LoVo (cell line): ENCODE results near the gene MLXIP.
"Not testable (repeated sequence)": the region's sequence is repeated elsewhere in the genome, so short reads cannot be mapped to it uniquely, and the experiment has no call there.

Experiments used
- DNase-seq: peaks from one replicate; pipeline ENCODE4 v3.0.0-alpha.2; 2016; ENCODE audit warnings: low spot score

MLXIP gene

GRCh38 chr12:122096591-122097149 lies 18.1 kb downstream of the MLXIP start:
- no peak for DNase-seq

GRCh38 chr12:122097584-122097926 lies 19.0 kb downstream of the MLXIP start:
- DNase-seq, result no peak

- DNase-seq, result peak; percentile 67
Measured at GRCh38 chr12:122097927-122098756, 19.6 kb downstream of the MLXIP start.

GRCh38 chr12:122099280-122099749 lies 20.8 kb downstream of the MLXIP start:
- no peak for DNase-seq

DNA sequence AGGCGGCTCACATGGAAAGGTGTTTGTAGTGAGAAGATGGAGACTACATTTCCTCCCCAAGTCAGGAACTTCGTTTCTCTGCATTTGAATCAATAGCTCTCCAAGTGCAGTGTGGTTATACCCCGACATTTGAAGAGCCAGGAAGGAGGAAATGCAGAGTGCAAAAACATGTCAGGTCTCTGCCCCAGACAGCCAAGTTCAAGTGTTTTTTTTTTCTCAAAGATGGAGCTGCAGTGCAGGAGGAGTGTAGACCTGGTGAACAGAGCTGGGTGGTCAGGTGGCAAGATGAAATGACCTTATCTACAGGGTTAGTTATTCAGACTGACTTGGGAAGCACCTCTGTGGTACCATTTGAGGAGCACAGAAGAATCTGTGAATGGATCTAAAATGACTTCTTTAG lies 21.3 kb downstream of the MLXIP start:
- DNase-seq, result no peak

DNA sequence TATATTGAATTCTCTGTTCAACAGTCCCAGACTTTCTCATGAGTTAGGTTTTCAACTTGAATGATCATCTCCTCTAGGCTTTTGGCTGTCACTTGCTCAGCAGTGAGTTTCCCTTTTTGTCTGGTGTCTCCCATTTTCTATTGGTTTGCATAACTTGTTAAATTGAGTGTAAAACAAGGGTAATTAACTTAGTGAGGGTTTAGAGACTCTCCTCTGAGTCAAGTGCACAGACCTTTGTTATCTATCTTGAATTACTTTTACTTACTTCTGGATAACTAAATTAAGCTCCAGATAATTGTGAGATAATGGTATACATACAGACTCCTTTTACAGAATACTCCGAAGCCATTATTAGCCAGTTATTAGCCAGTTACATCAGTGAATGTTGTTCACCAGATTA lies 22.0 kb downstream of the MLXIP start:
- no peak for DNase-seq

- DNase-seq, result no peak
Measured at GRCh38 chr12:122102331-122102730, 23.8 kb downstream of the MLXIP start.

GRCh38 chr12:122104844-122105243 lies 26.3 kb downstream of the MLXIP start:
- no peak for DNase-seq

DNA sequence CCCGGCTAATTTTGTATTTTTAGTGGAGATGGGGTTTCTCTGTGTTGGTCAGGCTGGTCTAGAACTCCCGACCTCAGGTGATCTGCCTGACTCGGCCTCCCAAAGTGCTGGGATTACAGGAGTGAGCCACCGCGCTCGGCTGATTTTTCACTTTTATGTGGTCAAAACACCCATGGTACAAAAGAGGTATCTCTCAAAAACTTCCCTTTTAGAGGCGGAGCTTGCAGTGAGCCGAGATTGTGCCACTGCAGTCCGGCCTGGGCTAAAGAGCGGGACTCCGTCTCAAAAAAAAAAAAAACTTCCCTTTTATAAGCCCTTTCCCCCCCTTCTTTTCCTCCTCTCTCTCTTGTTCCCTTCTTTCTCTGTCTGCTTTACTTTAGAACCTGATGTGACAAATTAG lies 26.9 kb downstream of the MLXIP start:
- not testable (repeated sequence) for DNase-seq

- DNase-seq, result no peak
Measured at GRCh38 chr12:122106843-122107242, 28.3 kb downstream of the MLXIP start.

DNA sequence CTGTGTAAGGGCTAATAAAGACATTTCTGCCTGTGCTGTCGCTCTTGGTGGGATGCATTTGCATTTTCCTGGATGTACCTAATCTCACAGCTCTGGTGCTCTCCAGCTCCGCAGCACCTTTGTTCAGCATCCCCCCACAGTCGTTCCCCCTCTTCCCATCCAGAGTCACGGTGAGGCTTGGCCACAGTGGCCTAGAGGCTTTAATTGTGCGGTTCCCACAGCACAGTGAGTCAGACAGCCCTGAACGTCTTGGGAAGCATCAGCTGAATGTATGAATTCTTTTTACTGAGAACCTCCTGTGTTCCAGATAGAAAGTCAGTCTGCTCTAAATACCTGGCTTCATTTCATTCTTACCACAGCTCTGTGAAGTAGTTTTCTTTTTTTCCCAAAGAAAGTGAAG lies 28.7 kb downstream of the MLXIP start:
- DNase-seq, result no peak

DNA sequence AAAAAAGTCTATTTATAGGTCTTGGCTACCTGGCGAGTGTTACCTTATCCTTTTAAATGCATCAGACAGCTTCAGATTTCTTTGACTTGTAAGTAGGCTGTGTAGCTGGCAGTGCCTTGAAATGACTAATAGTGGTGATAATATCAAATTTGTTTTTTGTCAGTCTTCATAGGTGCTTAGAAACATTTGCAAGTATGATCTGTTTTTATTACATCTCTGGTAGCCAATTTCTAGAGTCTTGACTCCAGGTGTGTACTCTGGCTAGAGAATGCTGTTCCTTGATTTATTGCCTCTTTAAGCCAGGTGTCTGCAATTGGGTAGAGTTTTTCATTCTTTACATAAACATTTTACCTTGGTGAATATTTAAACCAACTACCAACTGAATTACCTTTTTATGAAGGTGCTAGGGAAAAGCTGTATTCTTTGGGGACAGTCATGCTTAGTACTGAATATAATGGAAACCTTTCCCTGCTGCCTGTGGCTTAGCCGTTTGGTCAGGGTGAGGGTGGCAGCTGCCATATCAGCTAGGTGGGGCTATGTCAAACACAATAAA lies 32.6 kb downstream of the MLXIP start:
- DNase-seq, result peak; percentile 75

GRCh38 chr12:122116707-122117535 lies 38.4 kb downstream of the MLXIP start:
- no peak for DNase-seq

- DNase-seq, result no peak
Measured at GRCh38 chr12:122117979-122118378, 39.4 kb downstream of the MLXIP start.

DNA sequence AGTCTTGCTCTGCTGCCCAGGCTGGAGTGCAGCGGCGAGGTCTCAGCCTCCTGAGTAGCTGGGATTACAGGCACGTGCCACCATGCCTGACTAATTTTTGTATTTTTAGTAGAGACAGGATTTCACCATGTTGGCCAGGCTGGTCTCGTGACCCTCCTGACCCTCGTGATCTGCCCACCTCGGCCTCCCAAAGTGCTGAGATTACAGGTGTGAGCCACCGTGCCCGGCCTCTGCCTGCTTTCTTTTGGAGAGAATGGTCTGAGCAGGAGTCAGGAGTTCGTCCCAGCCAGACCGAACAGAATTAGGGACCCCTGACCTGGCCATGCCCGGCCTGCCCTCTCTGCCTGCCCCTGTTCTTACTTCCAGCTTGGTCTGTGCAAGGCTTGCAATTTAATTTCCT lies 42.8 kb downstream of the MLXIP start:
- DNase-seq, result not testable (repeated sequence)

- no peak for DNase-seq
Measured at GRCh38 chr12:122121745-122122144, 43.2 kb downstream of the MLXIP start.

DNA sequence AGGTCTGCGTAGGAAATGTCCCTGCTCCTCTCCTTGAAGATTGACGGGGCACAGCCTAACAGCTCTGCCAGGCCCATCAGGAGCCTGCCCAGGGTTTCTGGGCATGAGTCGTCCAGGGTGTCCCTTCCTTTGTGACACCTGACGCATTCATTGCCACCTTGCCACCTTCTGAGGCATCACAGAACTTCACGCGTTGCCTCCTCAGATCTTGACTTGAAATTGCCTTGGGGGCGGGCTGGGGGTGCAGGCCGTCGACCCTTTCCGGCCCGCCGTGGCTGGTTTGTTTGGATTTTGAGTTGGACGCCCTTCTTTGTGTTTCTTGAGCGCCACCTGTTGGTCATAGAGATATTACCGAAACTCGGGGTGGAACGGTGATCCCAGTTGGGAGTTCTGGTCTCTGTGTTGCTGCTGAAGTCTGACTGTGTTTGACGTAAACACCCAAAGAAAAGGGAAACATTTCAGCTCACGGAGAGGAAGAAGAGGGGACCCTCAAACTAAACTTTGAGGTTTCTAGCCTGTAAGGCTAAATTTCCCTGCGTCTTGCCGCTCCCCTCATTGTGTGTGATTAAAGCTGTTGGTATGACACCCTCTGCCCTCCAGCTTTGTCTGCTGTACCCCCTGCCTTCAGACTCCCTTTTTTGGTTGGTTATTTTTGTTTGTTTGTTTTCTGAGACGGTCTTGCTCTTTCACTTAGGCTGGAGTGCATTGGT lies 44.6 kb downstream of the MLXIP start:
- peak; percentile 65 for DNase-seq

- no peak for DNase-seq
Measured at GRCh38 chr12:122123761-122124145, 45.2 kb downstream of the MLXIP start.

GRCh38 chr12:122124370-122124769 lies 45.8 kb downstream of the MLXIP start:
- DNase-seq, result no peak

DNA sequence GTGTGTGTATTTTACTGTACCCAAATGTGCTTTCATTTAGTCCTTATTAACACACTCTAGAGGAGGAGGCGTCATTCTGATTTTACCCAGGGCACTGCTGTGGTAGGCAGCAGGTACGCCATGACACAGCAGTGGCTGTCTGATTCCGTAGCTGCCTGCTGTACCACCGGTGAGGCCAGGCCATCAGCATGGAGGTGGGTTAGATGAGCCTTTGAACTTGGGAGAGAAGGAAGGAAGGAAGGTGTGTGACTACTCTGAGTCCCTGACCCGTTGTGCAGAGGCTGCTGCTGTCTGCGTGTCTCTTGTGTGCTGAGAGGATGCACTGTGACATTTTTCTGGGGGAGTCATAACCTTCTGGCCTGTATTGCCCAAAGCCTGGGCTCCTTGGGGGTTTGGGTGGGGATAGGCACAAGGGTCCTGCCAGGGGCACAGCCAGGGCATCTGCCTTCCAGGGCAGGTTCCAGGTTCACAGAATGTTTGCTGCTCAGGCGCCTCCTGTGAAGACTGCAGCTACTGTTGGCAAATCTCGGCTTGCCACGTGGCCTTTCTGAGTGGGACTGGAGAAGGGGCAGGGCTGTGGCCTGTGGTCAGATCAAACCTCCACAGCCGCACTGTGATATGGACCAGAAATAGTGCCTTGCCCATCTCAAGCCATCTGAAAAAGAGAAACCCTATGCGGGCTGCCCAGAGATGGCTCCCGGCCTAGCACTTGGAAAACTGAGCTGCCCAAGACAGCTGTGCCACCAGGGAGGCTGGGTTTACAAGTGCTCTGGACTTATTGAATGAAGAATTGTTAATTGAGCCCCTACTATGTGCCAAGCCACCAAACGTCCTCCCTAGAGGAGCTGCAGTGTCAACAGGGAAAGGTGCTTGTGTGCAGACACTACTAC lies 47.1 kb downstream of the MLXIP start:
- DNase-seq, result no peak

DNA sequence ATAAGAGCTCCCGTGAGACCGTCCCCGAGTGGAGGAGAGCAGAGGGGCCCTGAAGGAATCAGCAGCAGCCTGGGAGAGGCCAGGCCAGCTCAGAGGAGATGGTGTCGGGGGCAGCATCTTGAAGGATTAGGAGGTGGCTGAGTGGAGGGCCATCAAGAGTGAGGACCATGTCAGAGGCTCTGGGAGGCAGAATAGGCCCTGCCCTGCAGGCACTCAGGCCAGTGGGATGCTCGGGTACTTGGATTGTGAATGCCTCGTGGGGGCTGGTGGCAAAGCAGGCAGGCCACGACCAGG lies 47.7 kb downstream of the MLXIP start:
- no peak for DNase-seq
